HG03521 (cell line): ENCODE results near the gene GDNF.
"Not testable (repeated sequence)": the region's sequence is repeated elsewhere in the genome, so short reads cannot be mapped to it uniquely, and the experiment has no call there.

Experiments used
- ATAC-seq: cut with Tn5 transposase; IDR thresholded peaks from one replicate; pipeline ENCODE4 v1.9.1; 2021; ENCODE audit warnings: mild to moderate bottlenecking, moderate library complexity; ENCODE audit not compliant: unreplicated experiment

The GDNF gene

GRCh38 chr5:37823433-37824152 lies 16.2 kb downstream of the GDNF start:
- ATAC-seq = no peak

DNA sequence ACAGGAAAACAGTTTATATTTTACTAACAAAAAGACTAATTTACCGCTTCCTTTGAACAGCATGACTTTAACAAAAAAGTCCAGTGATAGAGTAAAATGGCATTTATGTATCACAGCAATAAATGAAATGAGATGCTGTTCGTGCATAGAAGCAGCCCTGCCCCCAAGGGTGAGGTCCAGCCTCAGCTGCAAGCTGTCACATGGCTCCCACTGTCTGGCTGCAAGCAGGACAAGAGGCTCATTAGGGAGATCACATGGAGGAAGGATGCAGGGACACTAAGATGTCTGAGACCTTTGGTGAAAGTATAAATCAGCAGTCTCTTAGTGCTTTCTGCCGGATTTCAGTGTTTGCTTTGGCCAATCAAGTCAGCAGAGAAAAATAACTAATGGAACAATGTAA lies 23.0 kb downstream of the GDNF start:
- ATAC-seq = no peak

GRCh38 chr5:37816331-37816730 lies 23.5 kb downstream of the GDNF start:
- ATAC-seq = no peak

DNA sequence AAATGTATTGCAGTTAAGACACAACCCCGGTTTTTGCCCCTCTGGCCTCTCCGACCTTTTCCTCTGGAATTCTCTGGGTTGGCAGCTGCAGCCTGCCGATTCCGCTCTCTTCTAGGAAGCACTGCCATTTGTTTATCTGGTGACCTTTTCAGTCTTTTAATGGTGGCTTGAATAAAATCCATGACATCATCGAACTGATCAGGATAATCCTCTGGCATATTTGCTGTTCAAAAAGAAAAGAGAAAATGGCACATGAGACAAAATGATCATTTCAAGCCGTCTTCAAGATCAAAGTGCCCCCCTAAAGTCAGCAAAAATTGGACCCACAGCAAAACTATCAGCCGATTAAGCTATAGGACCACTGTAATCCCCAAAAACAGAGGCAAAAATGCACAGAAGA lies 23.9 kb downstream of the GDNF start:
- ATAC-seq = no peak

- ATAC-seq = no peak
Observed at GRCh38 chr5:37814699-37815098, 25.1 kb downstream of the GDNF start.

DNA sequence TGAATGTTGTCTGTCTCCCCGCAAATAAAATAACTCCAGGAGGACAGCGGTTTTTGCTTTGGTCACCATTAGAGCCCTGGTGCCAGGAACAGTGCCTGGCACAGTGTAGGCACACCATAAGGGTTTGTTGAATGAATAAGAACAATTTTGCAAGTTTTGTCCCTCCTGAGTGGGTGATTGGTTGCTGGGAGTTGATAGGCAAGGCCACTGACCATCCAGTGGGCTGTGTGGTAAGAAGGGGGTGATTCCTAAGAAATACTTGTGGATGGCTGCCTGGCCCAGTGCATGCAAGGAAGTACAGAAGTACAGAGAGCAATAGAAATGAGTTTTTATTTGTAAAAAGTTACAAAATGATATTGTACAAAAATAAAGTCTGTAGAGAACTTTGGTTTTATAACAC lies 27.5 kb downstream of the GDNF start:
- ATAC-seq = no peak

DNA sequence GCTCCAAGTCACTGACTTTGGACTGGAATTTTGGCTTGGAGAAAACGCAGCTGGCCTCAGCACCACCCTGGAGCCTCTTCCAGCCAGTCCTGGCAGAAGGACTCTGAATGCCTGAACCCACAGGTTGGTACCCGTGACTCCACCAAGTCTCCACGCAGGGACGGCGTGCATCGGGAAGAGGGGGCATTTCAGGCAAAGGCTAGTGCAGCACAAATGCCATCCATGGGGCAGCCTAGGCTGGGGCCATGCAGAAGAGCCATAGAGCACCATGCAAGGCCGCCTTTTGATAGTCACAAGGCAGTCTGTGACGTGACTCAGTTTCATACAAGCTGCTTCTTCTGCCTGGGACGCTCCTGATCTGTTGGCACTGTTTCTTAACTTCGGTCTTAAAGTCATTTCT lies 28.0 kb downstream of the GDNF start:
- ATAC-seq = no peak

GRCh38 chr5:37810311-37810710 lies 29.5 kb downstream of the GDNF start:
- ATAC-seq = no peak

GRCh38 chr5:37808945-37809344 lies 30.9 kb downstream of the GDNF start:
- no peak for ATAC-seq

DNA sequence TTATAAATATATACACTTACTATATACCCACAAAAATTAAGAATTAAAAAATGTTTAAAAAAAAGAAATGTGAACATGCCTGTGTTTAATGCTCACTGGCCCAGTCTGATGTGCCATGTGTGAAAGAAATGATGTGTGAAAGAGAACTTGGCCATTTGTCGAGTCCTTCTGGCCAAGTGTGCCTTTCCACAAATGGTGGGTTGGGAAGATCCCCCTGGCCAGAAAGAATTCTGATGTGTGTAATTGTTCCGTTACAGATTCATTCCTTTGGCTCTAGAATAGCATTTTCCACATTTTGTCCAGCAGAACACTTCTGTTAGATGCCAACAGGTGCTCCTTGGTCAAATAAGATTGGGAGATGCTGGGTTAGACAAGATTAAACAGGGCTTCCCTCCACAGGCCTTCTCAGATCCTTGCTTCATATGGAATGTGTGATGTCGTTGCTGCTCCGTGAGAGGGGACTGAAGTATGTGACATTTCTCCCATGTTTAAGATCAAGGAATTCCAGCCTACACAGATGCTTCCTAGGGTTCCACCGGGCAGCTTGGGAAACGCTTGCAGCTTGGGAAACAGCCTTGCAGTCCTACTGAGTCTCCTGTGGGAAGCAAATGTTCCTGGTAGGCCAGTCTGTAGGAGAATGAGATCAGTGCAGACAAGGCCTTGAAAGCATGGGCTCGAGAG lies 32.1 kb downstream of the GDNF start:
- no peak for ATAC-seq

GRCh38 chr5:37807015-37807414 lies 32.8 kb downstream of the GDNF start:
- no peak for ATAC-seq

DNA sequence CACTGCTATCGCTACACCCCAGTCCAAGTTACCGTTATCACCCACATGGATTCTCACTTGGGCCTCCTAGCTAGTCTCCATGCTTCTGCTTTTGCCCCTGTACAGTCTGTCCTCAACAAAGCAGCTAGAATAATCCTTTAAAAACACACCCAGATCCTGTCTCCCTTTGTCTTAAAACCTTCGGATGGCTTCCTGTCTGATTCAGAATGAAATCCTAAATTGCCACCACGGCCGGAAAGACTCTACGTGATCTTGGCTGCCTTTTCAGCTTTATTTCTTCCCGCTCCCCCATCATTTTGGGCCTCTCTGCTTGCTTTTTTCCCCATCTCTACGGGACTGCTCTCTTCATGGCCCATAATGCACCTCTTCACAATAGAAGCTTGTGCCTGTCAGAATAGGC lies 33.4 kb downstream of the GDNF start:
- ATAC-seq = no peak

DNA sequence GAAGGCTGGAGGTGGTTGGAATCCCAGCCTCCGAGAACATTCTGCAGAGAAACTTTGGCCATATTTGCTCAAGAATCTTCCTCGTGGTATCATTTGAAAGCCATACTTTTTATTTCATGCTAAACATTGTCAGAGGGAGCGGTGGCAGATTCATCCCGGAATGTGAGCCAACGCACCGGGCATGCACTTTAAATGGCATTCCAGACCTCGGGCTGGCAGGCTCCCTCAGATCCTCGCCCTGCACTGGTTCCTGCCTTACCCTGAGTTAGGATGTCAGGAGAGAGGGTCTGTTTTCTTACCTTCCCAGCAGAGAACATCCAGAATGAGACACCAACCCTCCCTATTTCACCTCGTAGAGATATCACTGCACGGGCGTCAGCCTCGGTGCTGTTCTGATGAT lies 33.8 kb downstream of the GDNF start:
- ATAC-seq = no peak

DNA sequence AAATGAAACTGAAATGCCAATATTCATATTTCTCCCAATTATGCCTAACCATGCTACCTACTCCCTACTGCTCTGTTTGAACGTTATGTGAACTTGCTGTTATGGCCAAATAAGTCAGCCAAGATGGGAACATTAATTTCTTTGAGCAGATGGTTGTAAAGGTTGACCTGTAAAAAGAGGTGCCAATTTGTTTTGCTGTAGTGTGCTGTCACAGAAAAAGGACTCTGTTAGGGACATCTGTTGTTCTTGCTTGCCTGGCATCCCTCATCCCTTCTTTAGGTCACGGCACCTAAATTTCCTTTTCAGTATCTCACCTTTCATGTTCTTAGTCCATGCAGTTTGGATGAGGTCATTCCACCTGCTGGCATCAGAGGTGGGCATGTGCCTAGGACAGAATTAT lies 35.4 kb downstream of the GDNF start:
- ATAC-seq = no peak

DNA sequence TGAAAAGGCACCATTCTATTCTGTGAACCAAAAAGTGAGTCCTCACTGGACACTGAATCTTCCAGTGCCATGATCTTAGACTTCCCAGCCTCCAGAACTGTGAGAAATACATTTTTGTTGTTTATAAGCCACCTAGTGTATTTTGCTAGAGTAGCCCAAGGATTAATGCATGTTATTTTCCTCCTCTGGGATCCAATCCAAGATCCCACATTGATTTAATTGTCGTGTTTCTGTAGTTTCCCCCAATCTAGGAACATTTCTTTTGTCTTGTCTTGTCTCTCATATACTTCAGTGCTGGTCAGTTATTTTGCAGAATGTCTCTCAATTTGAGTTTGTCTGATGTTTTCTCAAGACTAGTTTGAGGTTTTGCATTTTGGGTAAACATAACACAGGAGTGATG lies 36.4 kb downstream of the GDNF start:
- ATAC-seq = no peak

DNA sequence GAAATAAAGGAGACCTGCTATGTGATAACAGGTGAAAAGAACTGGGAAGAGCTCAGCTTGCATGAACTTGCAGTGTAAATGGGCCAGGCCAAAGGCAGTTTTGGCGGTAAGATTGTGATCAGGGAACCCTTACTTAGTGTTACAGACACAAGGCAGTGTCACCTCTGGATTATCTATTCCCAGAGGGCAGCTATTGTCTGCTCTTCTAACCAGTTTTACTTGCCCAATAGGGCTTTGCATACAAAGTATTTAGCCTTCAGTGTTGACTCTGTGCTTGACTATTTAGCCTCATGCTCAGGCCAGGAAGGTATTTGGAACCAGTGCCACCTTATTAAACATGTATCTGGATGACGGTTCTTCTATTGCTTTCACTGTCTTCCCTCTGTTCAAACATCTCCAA lies 38.3 kb downstream of the GDNF start:
- no peak for ATAC-seq

DNA sequence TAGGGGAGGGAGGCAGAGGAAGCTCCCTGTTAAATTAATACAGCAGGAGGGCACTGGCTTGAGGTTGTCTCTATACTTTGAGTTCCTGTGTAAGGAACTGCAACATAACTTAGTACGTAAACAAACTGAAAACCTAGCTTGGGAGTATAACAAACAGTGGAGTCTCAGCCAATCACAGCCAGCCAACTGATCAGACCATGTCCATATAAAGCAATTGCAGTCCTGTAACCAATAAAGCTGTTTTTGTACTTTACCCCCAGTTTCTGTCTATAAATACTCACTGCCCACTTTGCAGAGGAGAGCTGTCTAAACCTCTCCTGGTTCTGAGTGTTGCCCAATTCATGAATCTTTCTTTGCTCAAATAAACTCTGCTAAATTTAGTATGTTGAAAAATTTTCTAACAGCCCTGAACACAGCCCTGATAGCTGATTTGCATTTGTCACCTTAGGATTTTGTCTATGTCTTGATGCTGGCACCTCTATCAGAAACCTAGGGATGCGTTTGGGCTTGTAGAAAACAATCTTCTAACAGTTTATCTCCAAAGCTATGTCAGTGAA lies 39.9 kb downstream of the GDNF start:
- ATAC-seq = no peak

DNA sequence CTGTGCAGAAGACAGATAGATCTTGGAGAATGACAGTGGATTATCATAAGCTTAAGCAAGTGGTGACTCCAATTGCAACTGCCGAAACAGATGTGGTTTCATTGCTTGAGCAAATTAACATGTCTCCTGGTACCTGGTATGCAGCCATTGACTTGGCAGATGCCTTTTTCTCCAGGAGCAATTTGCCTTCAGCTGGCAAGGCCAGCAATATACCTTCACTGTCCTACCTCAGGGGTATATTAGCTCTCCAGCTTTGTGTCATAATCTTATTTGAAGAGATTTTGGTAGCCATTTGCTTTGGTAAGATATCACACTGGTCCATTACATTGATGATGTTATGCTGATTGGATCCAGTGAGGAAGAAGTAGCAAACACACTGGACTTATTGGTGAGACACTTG lies 43.4 kb downstream of the GDNF start:
- ATAC-seq = not testable (repeated sequence)

GRCh38 chr5:37795292-37795691 lies 44.5 kb downstream of the GDNF start:
- not testable (repeated sequence) for ATAC-seq

- ATAC-seq = no peak
Observed at GRCh38 chr5:37792975-37793631, 46.7 kb downstream of the GDNF start.

GRCh38 chr5:37791321-37791720 lies 48.5 kb downstream of the GDNF start:
- ATAC-seq = no peak

- no peak for ATAC-seq
Observed at GRCh38 chr5:37789991-37790390, 49.9 kb downstream of the GDNF start.
